Measurements from ENCODE around the gene CEP70. TPM values are rescaled to one million over a fixed set of nuclear protein-coding genes. Genes with fewer than 3 reads are reported as not detected.
A peak's percentile ranks its signal among the peaks of the same experiment; 100 is the strongest.

The CEP70 gene
- total RNA-seq, 1 donor from 2014 or later: 14.5 TPM

GRCh38 chr3:138594935-138595610 lies 1.0 kb upstream of the CEP70 start:
- Histone ChIP-seq H3K27me3 (ENCODE audit: control insufficient read depth, insufficient read depth, low read length) (no peaks in the 10 kb centered on the region), H3K4me3 (ENCODE audit: low read depth, low read length) (no peak overlapping the region), H3K36me3 (ENCODE audit: control insufficient read depth, insufficient read depth, low read length) (no peaks in the 10 kb centered on the region)
- DNase-seq (ENCODE audit: low read depth): no peak
- TF ChIP-seq CTCF (IDR thresholded peaks at IDR 0.05; ENCODE audit: insufficient read depth, low read length, poor library complexity, severe bottlenecking): no peak

DNA sequence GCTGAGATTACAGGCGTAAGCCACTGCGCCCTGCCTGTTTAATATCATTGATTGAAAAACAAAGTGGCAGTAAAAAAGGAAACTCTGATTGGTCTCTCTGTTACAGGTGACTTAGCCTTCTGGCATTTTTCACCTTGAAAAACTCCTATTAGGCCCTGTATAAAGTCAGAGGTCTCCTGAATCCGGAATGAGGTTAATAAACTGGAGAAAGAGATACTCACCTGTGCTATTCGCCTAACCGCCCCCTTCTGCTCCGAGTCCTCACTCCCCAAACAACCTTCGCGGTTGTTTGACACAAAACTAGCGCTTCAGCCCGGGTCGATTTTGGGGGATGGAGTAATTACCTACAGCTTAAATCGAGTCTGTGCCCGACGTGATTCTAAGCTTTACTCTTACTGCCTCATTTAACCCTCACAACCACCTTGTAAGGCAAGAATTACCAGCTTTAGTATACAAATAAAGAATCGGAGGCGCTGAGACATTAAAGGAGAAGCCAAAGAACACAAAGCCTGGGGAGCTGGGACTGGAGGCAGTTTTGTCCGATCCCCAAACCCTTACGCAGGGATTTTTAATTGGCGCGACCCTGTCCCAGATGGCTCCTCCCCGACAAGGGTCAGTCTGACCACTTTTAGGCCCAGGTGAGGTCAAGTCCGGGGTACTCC lies 441 bp downstream of the CEP70 start:
- TF ChIP-seq CTCF (IDR thresholded peaks at IDR 0.05; ENCODE audit: insufficient read depth, low read length, poor library complexity, severe bottlenecking): no peak
- DNase-seq (ENCODE audit: low read depth): no peak
- no peaks in the 10 kb centered on the region for H3K36me3 ChIP-seq (ENCODE audit: control insufficient read depth, insufficient read depth, low read length)

DNA sequence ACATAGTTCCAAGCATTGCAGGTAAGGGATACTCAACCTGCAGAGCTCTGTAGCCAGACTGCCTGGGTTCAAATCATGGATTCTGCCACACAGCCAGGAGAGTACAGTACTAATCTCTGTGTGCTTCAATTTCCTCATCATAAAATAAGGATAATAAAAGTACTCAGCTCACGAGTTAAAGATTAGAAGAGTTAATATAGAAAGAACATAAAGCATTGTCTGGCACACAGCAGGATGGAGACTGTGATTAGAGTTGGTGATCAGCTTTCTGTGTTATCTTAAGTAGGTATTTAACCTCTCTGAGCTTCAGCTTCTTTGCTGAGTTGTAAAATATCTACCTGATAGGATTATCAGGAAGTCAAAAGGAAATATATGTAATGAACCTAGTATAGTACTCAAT lies 2.7 kb downstream of the CEP70 start:
- DNase-seq (ENCODE audit: low read depth): no peak
- H3K36me3 ChIP-seq (ENCODE audit: control insufficient read depth, insufficient read depth, low read length): no peaks in the 10 kb centered on the region
- no peaks in the 10 kb centered on the region for H3K27me3 ChIP-seq (ENCODE audit: control insufficient read depth, insufficient read depth, low read length)
- no peak for TF ChIP-seq CTCF (IDR thresholded peaks at IDR 0.05; ENCODE audit: insufficient read depth, low read length, poor library complexity, severe bottlenecking)
- no peak overlapping the region for H3K4me3 ChIP-seq (ENCODE audit: low read depth, low read length)

More for the DNA sequence above, 441 bp downstream of the CEP70 start:
- no peaks in the 10 kb centered on the region for H3K27me3 ChIP-seq (ENCODE audit: control insufficient read depth, insufficient read depth, low read length)
- peak overlapping the region; percentile 81 for H3K4me3 ChIP-seq (ENCODE audit: low read depth, low read length)

DNA sequence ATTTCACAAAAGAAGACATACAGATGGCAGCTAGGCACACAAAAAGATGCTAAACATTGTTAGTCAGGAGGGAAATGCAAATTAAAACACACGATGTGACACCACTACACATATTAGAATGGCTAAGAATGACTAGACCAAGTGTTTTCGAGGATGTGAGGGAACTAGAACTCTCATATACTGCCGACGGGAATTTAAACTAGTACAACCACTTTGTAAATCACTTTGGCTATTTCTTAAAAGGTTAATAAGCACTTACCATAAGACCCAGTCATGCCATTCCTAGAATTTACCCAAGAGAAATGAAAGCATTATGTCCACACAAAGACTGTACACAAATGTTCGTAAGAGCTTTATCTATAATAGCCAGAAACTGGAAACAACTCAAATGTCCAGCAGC lies 5.6 kb downstream of the CEP70 start:
- no peaks in the 10 kb centered on the region for H3K36me3 ChIP-seq (ENCODE audit: control insufficient read depth, insufficient read depth, low read length)
- DNase-seq (ENCODE audit: low read depth): no peak
- TF ChIP-seq CTCF (IDR thresholded peaks at IDR 0.05; ENCODE audit: insufficient read depth, low read length, poor library complexity, severe bottlenecking): no peak

DNA sequence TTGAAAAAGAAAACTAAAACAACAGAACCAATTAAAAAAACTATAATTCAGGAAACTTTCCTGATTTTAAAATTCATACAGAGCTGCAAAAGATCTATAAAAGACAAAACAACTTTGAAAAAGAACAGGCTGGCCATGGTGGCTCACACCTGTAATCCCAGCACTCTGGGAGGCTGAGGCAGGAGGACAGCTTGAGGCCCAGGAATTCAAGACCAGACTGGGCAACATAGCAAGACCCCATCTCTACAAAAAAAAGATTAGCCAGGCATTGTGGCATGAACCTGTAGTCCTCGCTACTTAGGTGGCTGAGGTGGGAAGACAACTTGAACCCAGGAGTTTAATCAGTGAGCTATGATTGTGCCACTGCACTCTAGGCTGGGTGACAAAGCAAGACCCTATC lies 6.7 kb downstream of the CEP70 start:
- no peak overlapping the region for H3K4me3 ChIP-seq (ENCODE audit: low read depth, low read length)
- no peak for TF ChIP-seq CTCF (IDR thresholded peaks at IDR 0.05; ENCODE audit: insufficient read depth, low read length, poor library complexity, severe bottlenecking)
- no peaks in the 10 kb centered on the region for H3K27me3 ChIP-seq (ENCODE audit: control insufficient read depth, insufficient read depth, low read length)
- H3K36me3 ChIP-seq (ENCODE audit: control insufficient read depth, insufficient read depth, low read length): no peaks in the 10 kb centered on the region
- DNase-seq (ENCODE audit: low read depth): no peak

More for the DNA sequence above, 5.6 kb downstream of the CEP70 start:
- no peak overlapping the region for H3K4me3 ChIP-seq (ENCODE audit: low read depth, low read length)
- no peaks in the 10 kb centered on the region for H3K27me3 ChIP-seq (ENCODE audit: control insufficient read depth, insufficient read depth, low read length)

All from kidney epithelial cell (primary cell).